Spinal cord (tissue), 10 donors: Measurements from ENCODE around the gene PKDCC. TPM values are rescaled to one million over a fixed set of nuclear protein-coding genes. Genes with fewer than 3 reads are reported as not detected.
"Not testable (repeated sequence)": the region's sequence is repeated elsewhere in the genome, so short reads cannot be mapped to it uniquely, and the experiment has no call there.

Experiments used
- DNase-seq, 6 donors: peaks; one replicate each; pipeline versions ENCODE4 v3.0.0 to v3.0.0-alpha.2; 2013 to 2015; ENCODE audit warnings: low spot score in 6 of 6, low read depth in 4 of 6
- H3K27ac ChIP-seq: one replicate; pipeline ENCODE4 v1.5.1; 2013; ENCODE audit warnings: low read depth, low read length, control low read depth
- H3K27me3 ChIP-seq: one replicate; pipeline ENCODE4 v1.6.1; 2013; ENCODE audit warnings: low read length; ENCODE audit not compliant: control insufficient read depth, insufficient read depth
- H3K36me3 ChIP-seq: one replicate; pipeline ENCODE4 v1.6.1; 2013; ENCODE audit warnings: low read length; ENCODE audit not compliant: control insufficient read depth, insufficient read depth
- H3K4me1 ChIP-seq: one replicate; pipeline ENCODE4 v1.6.1; 2013; ENCODE audit warnings: low read length; ENCODE audit not compliant: control insufficient read depth, insufficient read depth
- H3K4me3 ChIP-seq: one replicate; pipeline ENCODE4 v1.5.1; 2013; ENCODE audit warnings: low read depth, low read length, control low read depth
- H3K9me3 ChIP-seq: one replicate; pipeline ENCODE4 v1.6.1; 2013; ENCODE audit warnings: low read length; ENCODE audit not compliant: control insufficient read depth, insufficient read depth
- WGBS: methylation state at CpG from one replicate; pipeline ENCODE4 v1.1.5; 2013; ENCODE audit warnings: missing lambda C conversion rate; ENCODE audit not compliant: insufficient coverage; 5-methylcytosine and 5-hydroxymethylcytosine counted together
- polyA plus RNA-seq, 2 donors: library from polyadenylated mRNA; unstranded; fragments of 120-200 nt; gene quantifications; one replicate each; pipeline ENCODE4 v1.2.1, GENCODE V29; 2013; ENCODE audit not compliant: insufficient read length in 2 of 2
- total RNA-seq, 2 donors: library from RNA; depleted of rRNA in 1 of 2; stranded (reverse); fragments of 120-200 nt in 1 of 2; fragments of >200 nt in 1 of 2; gene quantifications; one replicate each; pipeline versions ENCODE4 v1.2.3 to v1.2.4, GENCODE V29; 2013 to 2014
- donor health status: healthy.

Gene PKDCC
- total and polyA plus RNA-seq, 4 donors = 37.3 to 175 (median 76.7) TPM

GRCh38 chr2:42061839-42062238 lies 14.0 kb downstream of the PKDCC start:
- Histone ChIP-seq H3K27me3 (no peaks in the 10 kb centered on the region), H3K36me3 (peaks cover 21% of the 10 kb centered on the region), H3K4me3 (no peak overlapping the region), H3K27ac (no peak overlapping the region), H3K4me1 (peaks cover 12% of the 10 kb centered on the region), H3K9me3 (no peaks in the 10 kb centered on the region)
- WGBS = 67% methylated on average over 1 of the region's 1 CpG
- no peak for DNase-seq

GRCh38 chr2:42063431-42064171 lies 15.8 kb downstream of the PKDCC start:
- WGBS = 75% methylated on average over 2 of the region's 5 CpGs
- Histone ChIP-seq H3K4me3 (no peak overlapping the region), H3K27me3 (no peaks in the 10 kb centered on the region), H3K4me1 (peaks cover 12% of the 10 kb centered on the region), H3K36me3 (peaks cover 8% of the 10 kb centered on the region), H3K27ac (no peak overlapping the region), H3K9me3 (no peaks in the 10 kb centered on the region)
- DNase-seq = no peak

GRCh38 chr2:42064417-42064942 lies 16.7 kb downstream of the PKDCC start:
- Histone ChIP-seq H3K4me1 (peaks cover 12% of the 10 kb centered on the region), H3K4me3 (no peak overlapping the region), H3K27me3 (no peaks in the 10 kb centered on the region), H3K9me3 (no peaks in the 10 kb centered on the region), H3K27ac (no peak overlapping the region), H3K36me3 (peaks cover 3% of the 10 kb centered on the region)
- 62% methylated on average over 6 of the region's 8 CpGs for WGBS
- no peak for DNase-seq

- WGBS = 100% methylated on average over 1 of the region's 5 CpGs
- H3K27me3 ChIP-seq, H3K4me3 ChIP-seq, H3K4me1 ChIP-seq, H3K27ac ChIP-seq, H3K9me3 ChIP-seq, DNase-seq, H3K36me3 ChIP-seq: not testable (repeated sequence)
Observed at GRCh38 chr2:42065753-42066152, 17.9 kb downstream of the PKDCC start.

GRCh38 chr2:42067001-42067400 lies 19.2 kb downstream of the PKDCC start:
- not testable (repeated sequence) for H3K27me3 ChIP-seq, DNase-seq, H3K27ac ChIP-seq, H3K9me3 ChIP-seq, H3K4me3 ChIP-seq, H3K36me3 ChIP-seq, H3K4me1 ChIP-seq
- 100% methylated on average over 3 of the region's 9 CpGs for WGBS

- no peak overlapping the region for H3K4me3 ChIP-seq
- peaks cover 5% of the 10 kb centered on the region for H3K4me1 ChIP-seq
- no peak for DNase-seq
- WGBS = 97% methylated on average over 8 of the region's 8 CpGs
- no peaks in the 10 kb centered on the region for H3K27me3 ChIP-seq
- H3K27ac ChIP-seq = no peak overlapping the region
- H3K9me3 ChIP-seq = no peaks in the 10 kb centered on the region
- H3K36me3 ChIP-seq = no peaks in the 10 kb centered on the region
Observed at GRCh38 chr2:42067521-42067920, 19.7 kb downstream of the PKDCC start.

- 82% methylated on average over 5 of the region's 13 CpGs for WGBS
- Histone ChIP-seq H3K4me3 (no peak overlapping the region), H3K27me3 (no peaks in the 10 kb centered on the region), H3K36me3 (no peaks in the 10 kb centered on the region), H3K27ac (no peak overlapping the region), H3K4me1 (peaks cover 10% of the 10 kb centered on the region), H3K9me3 (no peaks in the 10 kb centered on the region)
- DNase-seq = no peak
Observed at GRCh38 chr2:42068571-42069178, 20.9 kb downstream of the PKDCC start.

- DNase-seq = no peak
- Histone ChIP-seq H3K4me1 (peaks cover 10% of the 10 kb centered on the region), H3K27ac (no peak overlapping the region), H3K27me3 (no peaks in the 10 kb centered on the region), H3K9me3 (no peaks in the 10 kb centered on the region), H3K4me3 (no peak overlapping the region), H3K36me3 (no peaks in the 10 kb centered on the region)
- 25% methylated on average over 1 of the region's 2 CpGs for WGBS
Observed at GRCh38 chr2:42069568-42069967, 21.7 kb downstream of the PKDCC start.

- WGBS = 100% methylated on average over 2 of the region's 4 CpGs
- peaks cover 10% of the 10 kb centered on the region for H3K4me1 ChIP-seq
- no peaks in the 10 kb centered on the region for H3K27me3 ChIP-seq
- no peak overlapping the region for H3K4me3 ChIP-seq
- H3K27ac ChIP-seq = no peak overlapping the region
- H3K36me3 ChIP-seq = no peaks in the 10 kb centered on the region
- no peak for DNase-seq
- H3K9me3 ChIP-seq = no peaks in the 10 kb centered on the region
Observed at GRCh38 chr2:42071791-42072190, 24.0 kb downstream of the PKDCC start.
